ENCODE data around the gene CEP250. TPM values are rescaled to one million over a fixed set of nuclear protein-coding genes. Genes with fewer than 3 reads are reported as not detected.

Gene CEP250
- total RNA-seq, 4 donors from 2014 or later, result 18.8 to 55.4 (median 27.1) TPM

- peaks cover 19% of the 10 kb centered on the region for H3K4me1 ChIP-seq
- H3K27ac ChIP-seq, result no peak overlapping the region
- no peak overlapping the region for H3K4me3 ChIP-seq
- H3K27me3 ChIP-seq, result no peaks in the 10 kb centered on the region
- TF ChIP-seq POLR2A (IDR thresholded peaks at IDR 0.05) (no peak), POLR2AphosphoS5 (IDR thresholded peaks at IDR 0.05) (no peak), EP300 (IDR thresholded peaks at IDR 0.05) (no peak), CTCF (IDR thresholded peaks at IDR 0.05) (no peak)
- H3K36me3 ChIP-seq, result peaks cover 18% of the 10 kb centered on the region
- H3K9me3 ChIP-seq, result no peaks in the 10 kb centered on the region
- no peak for DNase-seq (ENCODE audit: low spot score in 2 of 2)
These were observed 3.0 kb downstream of the CEP250 start for GRCh38 chr20:35458388-35458787.

DNA sequence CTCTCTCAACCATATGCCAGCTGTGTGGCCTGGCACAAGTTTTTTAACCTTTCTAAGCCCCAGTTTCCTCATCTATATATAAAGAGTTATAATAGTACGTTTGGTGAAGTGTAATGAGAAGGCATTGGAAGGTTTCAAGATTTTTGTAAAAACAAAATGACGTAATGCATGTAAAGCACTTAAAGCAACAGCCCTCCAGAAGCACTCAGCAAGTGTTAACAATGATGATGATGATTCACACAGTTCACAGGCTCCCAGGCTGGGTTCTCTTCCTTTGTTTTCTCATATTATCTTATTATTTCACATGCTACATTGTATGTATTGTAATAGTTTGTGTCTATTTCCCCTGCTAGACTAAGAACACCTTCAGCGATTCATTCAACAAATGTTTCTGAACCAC is 6.2 kb downstream of the CEP250 start:
- peaks cover 33% of the 10 kb centered on the region for H3K36me3 ChIP-seq
- no peak overlapping the region for H3K27ac ChIP-seq
- no peak for TF ChIP-seq EP300 (IDR thresholded peaks at IDR 0.05)
- TF ChIP-seq CTCF (IDR thresholded peaks at IDR 0.05), result no peak
- no peak for TF ChIP-seq POLR2AphosphoS5 (IDR thresholded peaks at IDR 0.05)
- TF ChIP-seq POLR2A (IDR thresholded peaks at IDR 0.05), result no peak
- DNase-seq (ENCODE audit: low spot score in 2 of 2), result no peak
- 90% methylated on average over 3 of the region's 3 CpGs for WGBS
- H3K9me3 ChIP-seq, result no peaks in the 10 kb centered on the region
- H3K4me3 ChIP-seq, result no peak overlapping the region
- no peaks in the 10 kb centered on the region for H3K4me1 ChIP-seq
- no peaks in the 10 kb centered on the region for H3K27me3 ChIP-seq

DNA sequence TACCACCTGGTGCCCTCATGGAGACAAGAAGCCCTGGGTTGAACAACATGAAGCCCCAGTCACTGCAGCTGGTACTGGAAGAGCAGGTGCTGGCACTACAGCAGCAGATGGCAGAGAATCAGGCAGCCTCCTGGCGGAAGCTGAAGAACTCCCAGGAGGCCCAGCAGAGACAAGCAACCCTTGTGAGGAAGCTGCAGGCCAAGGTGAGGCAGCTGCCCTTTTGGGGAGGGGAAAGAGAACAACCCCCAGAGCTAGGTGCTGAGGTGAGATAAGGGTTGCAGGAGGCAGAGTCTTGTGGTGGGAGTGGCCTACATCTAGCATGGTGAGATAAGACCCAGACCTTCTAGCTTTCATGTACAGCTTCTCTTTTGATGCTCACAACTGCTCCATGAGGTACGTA is 7.0 kb downstream of the CEP250 start:
- Histone ChIP-seq H3K4me1 (no peaks in the 10 kb centered on the region), H3K27ac (no peak overlapping the region), H3K9me3 (no peaks in the 10 kb centered on the region), H3K27me3 (no peaks in the 10 kb centered on the region), H3K4me3 (no peak overlapping the region), H3K36me3 (peaks cover 40% of the 10 kb centered on the region)
- 93% methylated on average over 2 of the region's 2 CpGs for WGBS
- no peak for TF ChIP-seq POLR2A (IDR thresholded peaks at IDR 0.05)
- no peak for TF ChIP-seq EP300 (IDR thresholded peaks at IDR 0.05)
- TF ChIP-seq CTCF (IDR thresholded peaks at IDR 0.05), result no peak
- TF ChIP-seq POLR2AphosphoS5 (IDR thresholded peaks at IDR 0.05), result no peak
- DNase-seq (ENCODE audit: low spot score in 2 of 2), result no peak

GRCh38 chr20:35463455-35464300 is 8.3 kb downstream of the CEP250 start:
- peaks cover 47% of the 10 kb centered on the region for H3K36me3 ChIP-seq
- WGBS, result 30% methylated on average over 4 of the region's 4 CpGs
- no peak for DNase-seq (ENCODE audit: low spot score in 2 of 2)

More at GRCh38 chr20:35463455-35464300, 8.3 kb downstream of the CEP250 start:
- Histone ChIP-seq H3K4me3 (no peak overlapping the region), H3K4me1 (no peaks in the 10 kb centered on the region), H3K27ac (no peak overlapping the region), H3K27me3 (no peaks in the 10 kb centered on the region), H3K9me3 (no peaks in the 10 kb centered on the region)
- TF ChIP-seq CTCF (IDR thresholded peaks at IDR 0.05) (peak; percentile 36 to 74), POLR2A (IDR thresholded peaks at IDR 0.05) (no peak), EP300 (IDR thresholded peaks at IDR 0.05) (no peak)

Measured in suprapubic skin (tissue), 4 donors.